Panc1 (cell line): ENCODE data around the gene KIF26B.

Source experiments
- POLR2AphosphoS5 ChIP-seq: IDR thresholded peaks from 2 replicates; pipeline ENCODE4 v1.6.1; 2012; ENCODE audit warnings: mild to moderate bottlenecking, low read depth, low read length, moderate library complexity
- TF ChIP-seq, protein P1 (sequence below): fragments of 450-650 bp; IDR thresholded peaks from 2 replicates; pipeline ENCODE4 v1.5.1; 2017; ENCODE audit warnings: mild to moderate bottlenecking
- TF ChIP-seq, protein P2 (sequence below), 2 experiments: IDR thresholded peaks; 2 replicates each; pipeline ENCODE4 v1.6.1; 2011 to 2012; ENCODE audit warnings: low read depth in 2 of 2, control low read depth in 1 of 2, low read length in 1 of 2, mild to moderate bottlenecking in 1 of 2, moderate library complexity in 1 of 2; ENCODE audit not compliant: insufficient read depth in 1 of 2

DNA sequence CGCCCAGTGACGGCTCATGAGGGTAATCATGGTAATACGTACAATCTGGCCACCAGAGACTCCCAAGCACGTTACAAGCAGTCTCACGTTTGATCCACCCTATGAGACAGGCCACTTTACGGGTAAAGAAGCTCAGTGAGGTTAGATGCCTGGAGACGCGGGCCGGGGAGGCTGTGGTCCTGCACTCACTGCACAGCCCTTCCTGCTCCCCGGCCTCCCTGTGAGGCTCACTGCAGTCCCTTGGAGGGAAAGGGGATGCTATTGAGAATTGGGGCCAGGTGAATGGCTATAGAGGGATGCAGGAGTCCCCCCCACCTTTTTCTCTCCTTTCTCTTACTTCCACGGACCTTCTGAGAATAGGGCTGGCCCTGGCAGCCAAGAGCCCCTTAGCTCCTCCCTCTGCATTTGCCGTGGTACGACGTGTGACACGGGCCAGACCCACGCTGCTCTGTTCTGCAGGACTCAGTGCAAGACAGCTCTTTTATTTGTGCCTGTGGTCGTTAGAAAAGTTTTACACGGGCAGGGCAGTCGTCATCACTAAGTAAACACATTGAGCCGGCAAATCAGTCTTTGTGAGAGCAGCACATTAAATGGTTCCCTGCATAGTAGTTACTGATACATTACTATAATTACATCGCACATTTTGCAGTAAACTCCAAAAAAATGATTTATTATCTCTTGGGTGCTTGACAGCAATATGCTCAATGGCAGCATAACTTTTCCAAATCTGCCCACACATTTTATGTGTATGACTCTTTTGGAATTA, 18.8 kb downstream of the KIF26B start:
- TF ChIP-seq, protein P1, sequence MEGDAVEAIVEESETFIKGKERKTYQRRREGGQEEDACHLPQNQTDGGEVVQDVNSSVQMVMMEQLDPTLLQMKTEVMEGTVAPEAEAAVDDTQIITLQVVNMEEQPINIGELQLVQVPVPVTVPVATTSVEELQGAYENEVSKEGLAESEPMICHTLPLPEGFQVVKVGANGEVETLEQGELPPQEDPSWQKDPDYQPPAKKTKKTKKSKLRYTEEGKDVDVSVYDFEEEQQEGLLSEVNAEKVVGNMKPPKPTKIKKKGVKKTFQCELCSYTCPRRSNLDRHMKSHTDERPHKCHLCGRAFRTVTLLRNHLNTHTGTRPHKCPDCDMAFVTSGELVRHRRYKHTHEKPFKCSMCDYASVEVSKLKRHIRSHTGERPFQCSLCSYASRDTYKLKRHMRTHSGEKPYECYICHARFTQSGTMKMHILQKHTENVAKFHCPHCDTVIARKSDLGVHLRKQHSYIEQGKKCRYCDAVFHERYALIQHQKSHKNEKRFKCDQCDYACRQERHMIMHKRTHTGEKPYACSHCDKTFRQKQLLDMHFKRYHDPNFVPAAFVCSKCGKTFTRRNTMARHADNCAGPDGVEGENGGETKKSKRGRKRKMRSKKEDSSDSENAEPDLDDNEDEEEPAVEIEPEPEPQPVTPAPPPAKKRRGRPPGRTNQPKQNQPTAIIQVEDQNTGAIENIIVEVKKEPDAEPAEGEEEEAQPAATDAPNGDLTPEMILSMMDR = no peak
- TF ChIP-seq POLR2AphosphoS5 = no peak
- TF ChIP-seq, protein P2, sequence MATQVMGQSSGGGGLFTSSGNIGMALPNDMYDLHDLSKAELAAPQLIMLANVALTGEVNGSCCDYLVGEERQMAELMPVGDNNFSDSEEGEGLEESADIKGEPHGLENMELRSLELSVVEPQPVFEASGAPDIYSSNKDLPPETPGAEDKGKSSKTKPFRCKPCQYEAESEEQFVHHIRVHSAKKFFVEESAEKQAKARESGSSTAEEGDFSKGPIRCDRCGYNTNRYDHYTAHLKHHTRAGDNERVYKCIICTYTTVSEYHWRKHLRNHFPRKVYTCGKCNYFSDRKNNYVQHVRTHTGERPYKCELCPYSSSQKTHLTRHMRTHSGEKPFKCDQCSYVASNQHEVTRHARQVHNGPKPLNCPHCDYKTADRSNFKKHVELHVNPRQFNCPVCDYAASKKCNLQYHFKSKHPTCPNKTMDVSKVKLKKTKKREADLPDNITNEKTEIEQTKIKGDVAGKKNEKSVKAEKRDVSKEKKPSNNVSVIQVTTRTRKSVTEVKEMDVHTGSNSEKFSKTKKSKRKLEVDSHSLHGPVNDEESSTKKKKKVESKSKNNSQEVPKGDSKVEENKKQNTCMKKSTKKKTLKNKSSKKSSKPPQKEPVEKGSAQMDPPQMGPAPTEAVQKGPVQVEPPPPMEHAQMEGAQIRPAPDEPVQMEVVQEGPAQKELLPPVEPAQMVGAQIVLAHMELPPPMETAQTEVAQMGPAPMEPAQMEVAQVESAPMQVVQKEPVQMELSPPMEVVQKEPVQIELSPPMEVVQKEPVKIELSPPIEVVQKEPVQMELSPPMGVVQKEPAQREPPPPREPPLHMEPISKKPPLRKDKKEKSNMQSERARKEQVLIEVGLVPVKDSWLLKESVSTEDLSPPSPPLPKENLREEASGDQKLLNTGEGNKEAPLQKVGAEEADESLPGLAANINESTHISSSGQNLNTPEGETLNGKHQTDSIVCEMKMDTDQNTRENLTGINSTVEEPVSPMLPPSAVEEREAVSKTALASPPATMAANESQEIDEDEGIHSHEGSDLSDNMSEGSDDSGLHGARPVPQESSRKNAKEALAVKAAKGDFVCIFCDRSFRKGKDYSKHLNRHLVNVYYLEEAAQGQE (IDR thresholded peaks at IDR 0.05; ENCODE audit: insufficient read depth in 1 of 2, low read depth in 2 of 2, low read length in 1 of 2) = no peak
